WERI-Rb-1 (cell line): ENCODE data around the gene C3orf22.

Source experiments
- DNase-seq: peaks from one replicate; pipeline ENCODE4 v3.0.0-alpha.2; 2020
- H3K27ac ChIP-seq: fragments of 250-450 bp; sonication (Bioruptor Pico); 2 replicates; pipeline ENCODE4 v1.5.1; 2020; ENCODE audit warnings: mild to moderate bottlenecking, moderate library complexity
- H3K27me3 ChIP-seq: fragments of 250-450 bp; sonication (Bioruptor Pico); 2 replicates; pipeline ENCODE4 v1.5.1; 2021; ENCODE audit warnings: mild to moderate bottlenecking, low read depth, moderate library complexity; ENCODE audit not compliant: insufficient read depth, severe bottlenecking
- H3K36me3 ChIP-seq: fragments of 250-450 bp; sonication (Bioruptor Pico); 2 replicates; pipeline ENCODE4 v1.5.1; 2020; ENCODE audit warnings: mild to moderate bottlenecking, moderate library complexity
- H3K4me3 ChIP-seq: 2 replicates; pipeline ENCODE4 v1.5.1; 2011; ENCODE audit warnings: low read depth, mild to moderate bottlenecking, control low read depth, low read length
- H3K9me3 ChIP-seq: fragments of 250-450 bp; sonication (Bioruptor Pico); 2 replicates; pipeline ENCODE4 v1.5.1; 2021; ENCODE audit warnings: mild to moderate bottlenecking, moderate library complexity; ENCODE audit not compliant: severe bottlenecking
- TF ChIP-seq, protein P1 (sequence below): IDR thresholded peaks from 2 replicates; pipeline ENCODE4 v1.5.1; 2011; ENCODE audit warnings: low read depth, mild to moderate bottlenecking, control low read depth, inconsistent platforms, low read length

Gene C3orf22

DNA sequence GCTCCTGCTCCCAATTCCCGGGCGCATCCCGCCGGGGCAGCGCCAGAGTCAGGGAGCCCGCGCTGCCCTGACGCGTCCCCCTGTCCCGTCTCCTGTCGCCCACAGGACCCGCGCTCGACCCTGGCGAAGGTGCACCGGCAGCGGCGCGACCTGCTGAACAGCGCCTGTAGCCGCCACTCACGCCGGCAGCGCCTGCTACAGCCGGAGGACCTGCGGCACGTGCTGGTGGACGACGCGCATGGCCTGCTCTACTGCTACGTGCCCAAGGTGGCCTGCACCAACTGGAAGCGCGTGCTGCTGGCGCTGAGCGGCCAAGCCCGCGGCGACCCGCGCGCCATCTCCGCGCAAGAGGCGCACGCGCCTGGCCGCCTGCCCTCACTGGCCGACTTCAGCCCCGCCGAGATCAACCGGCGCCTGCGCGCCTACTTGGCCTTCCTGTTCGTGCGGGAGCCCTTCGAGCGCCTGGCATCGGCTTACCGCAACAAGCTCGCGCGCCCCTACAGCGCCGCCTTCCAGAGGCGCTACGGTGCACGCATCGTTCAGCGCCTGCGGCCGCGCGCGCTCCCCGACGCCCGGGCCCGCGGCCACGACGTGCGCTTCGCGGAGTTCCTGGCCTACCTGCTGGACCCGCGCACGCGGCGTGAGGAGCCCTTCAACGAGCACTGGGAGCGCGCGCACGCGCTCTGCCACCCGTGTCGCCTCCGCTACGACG lies 16.9 kb downstream of the C3orf22 start:
- TF ChIP-seq, protein P1, sequence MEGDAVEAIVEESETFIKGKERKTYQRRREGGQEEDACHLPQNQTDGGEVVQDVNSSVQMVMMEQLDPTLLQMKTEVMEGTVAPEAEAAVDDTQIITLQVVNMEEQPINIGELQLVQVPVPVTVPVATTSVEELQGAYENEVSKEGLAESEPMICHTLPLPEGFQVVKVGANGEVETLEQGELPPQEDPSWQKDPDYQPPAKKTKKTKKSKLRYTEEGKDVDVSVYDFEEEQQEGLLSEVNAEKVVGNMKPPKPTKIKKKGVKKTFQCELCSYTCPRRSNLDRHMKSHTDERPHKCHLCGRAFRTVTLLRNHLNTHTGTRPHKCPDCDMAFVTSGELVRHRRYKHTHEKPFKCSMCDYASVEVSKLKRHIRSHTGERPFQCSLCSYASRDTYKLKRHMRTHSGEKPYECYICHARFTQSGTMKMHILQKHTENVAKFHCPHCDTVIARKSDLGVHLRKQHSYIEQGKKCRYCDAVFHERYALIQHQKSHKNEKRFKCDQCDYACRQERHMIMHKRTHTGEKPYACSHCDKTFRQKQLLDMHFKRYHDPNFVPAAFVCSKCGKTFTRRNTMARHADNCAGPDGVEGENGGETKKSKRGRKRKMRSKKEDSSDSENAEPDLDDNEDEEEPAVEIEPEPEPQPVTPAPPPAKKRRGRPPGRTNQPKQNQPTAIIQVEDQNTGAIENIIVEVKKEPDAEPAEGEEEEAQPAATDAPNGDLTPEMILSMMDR: no peak
- no peaks in the 10 kb centered on the region for H3K9me3 ChIP-seq
- no peak overlapping the region for H3K27ac ChIP-seq
- H3K4me3 ChIP-seq: no peak overlapping the region
- DNase-seq: peak; percentile 3
- H3K36me3 ChIP-seq: no peaks in the 10 kb centered on the region
- H3K27me3 ChIP-seq: no peaks in the 10 kb centered on the region

DNA sequence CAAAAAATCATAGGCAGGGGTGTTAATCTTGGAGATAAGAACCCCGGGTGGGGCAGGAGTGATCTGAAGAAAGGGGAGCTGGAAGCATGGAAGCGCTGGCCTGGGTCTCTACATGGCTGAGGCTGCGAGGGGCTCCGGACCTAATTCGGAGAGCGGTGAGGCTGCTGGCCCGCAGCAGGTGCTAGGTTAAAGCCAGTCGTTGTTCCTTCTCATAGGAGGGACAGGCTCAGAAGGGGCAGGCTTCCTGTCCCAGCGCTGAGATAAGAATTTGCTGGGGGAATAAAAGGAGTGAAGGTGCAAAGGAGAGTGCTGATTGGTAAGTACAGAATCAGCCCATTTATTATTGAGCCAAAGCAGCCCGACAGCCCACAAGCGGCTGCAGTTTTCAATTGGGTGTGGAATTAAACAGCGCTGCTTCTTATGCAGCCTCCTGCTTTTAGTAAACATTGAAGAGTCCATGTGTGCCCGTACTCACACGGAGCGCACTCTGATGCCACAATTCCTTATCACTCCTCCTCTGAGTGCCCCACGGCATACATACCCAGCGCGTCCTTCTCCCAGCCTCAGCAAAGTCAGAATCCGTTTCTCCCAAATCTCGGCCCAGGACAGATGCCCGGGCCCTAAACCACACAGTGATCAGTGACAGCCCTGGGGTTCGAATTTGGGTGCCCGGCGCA lies 17.6 kb downstream of the C3orf22 start:
- Histone ChIP-seq H3K9me3 (no peaks in the 10 kb centered on the region), H3K27ac (no peak overlapping the region), H3K36me3 (no peaks in the 10 kb centered on the region), H3K4me3 (no peak overlapping the region), H3K27me3 (no peaks in the 10 kb centered on the region)
- TF ChIP-seq, protein P1: no peak
- DNase-seq: no peak

DNA sequence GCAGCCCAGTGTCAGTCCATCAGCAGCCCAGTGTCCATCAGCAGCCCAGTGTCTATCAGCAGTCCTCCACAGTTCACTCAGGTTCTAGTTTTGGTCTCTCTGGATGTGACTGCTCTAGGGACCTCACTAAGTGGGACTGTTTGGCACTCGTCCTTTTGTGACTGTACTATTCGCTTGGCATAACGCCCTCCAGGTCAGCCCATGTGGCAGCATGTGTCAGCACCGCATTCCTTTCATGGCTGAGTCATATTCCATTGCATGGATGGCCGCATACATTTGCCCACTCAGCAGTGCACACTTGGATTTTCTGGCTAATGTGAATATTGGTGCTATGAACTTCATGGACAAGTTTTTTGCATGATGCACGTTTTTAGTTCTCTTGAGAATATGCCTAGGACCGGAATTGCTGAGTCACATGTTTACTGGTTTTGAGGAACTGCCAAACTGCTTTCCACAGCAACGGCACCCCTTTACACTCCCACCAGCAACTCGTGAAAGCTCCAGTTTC lies 18.3 kb downstream of the C3orf22 start:
- TF ChIP-seq, protein P1: no peak
- no peak overlapping the region for H3K4me3 ChIP-seq
- no peaks in the 10 kb centered on the region for H3K36me3 ChIP-seq
- H3K27me3 ChIP-seq: no peaks in the 10 kb centered on the region
- H3K9me3 ChIP-seq: no peaks in the 10 kb centered on the region
- no peak overlapping the region for H3K27ac ChIP-seq
- peak; percentile 1 for DNase-seq

DNA sequence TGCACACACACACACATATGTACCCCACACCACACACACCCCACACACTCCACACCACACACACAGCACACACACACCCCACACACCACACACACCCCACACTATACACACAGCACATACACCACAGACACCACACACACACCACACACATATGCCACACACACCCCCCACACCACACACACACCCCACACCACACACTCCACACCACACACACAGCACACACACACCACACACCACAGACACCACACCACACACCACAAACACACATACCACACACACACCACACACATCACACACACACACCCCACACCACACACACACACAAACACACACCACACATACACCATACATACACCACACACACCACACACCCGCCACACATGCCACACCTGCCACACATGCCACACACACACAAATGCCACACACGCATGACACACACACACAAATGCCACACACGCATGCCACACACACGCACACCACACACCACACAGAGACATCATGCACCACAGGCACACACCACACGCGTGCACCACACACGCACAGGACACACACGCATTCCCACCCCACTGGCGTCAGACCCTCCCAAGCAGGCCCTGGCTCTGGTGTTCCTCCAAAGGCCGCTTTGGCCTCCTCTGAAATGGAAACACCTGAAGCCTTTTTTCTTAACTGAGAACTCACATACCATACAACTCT lies 19.0 kb downstream of the C3orf22 start:
- peak; percentile 1 for DNase-seq
- Histone ChIP-seq H3K27me3 (no peaks in the 10 kb centered on the region), H3K9me3 (no peaks in the 10 kb centered on the region), H3K27ac (no peak overlapping the region), H3K36me3 (no peaks in the 10 kb centered on the region), H3K4me3 (no peak overlapping the region)
- TF ChIP-seq, protein P1: no peak

DNA sequence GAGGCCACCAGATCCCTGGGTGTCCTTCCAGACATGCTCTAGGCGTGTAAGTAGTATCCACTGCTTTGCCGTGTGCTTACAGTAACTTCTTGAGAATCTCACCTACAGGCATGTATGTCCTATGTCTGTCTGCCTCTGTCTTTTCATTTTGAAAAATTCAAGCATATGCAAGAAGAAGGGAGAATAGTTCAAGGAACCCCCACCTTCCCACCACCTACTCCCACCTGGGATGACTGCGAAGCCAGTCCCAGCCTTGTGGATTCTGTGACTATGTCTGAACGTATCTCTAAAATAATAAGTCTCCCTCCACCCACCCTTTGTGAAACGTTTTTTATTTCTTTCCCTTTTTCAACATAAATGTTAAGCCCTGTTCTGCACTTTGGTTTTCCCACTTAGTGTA lies 19.8 kb downstream of the C3orf22 start:
- Histone ChIP-seq H3K27ac (peak overlapping the region; percentile 18; the same call in 1 of the 2 replicates), H3K4me3 (no peak overlapping the region), H3K9me3 (no peaks in the 10 kb centered on the region), H3K27me3 (no peaks in the 10 kb centered on the region), H3K36me3 (no peaks in the 10 kb centered on the region)
- peak; percentile 1 for DNase-seq
- TF ChIP-seq, protein P1: no peak
